ENCODE data around the gene FOXB1.

- no peak for TF ChIP-seq CTCF (IDR thresholded peaks at IDR 0.05)
- TF ChIP-seq POLR2AphosphoS5 (IDR thresholded peaks at IDR 0.05; ENCODE audit: low read depth, low read length) = no peak
- TF ChIP-seq REST (IDR thresholded peaks at IDR 0.05; ENCODE audit: insufficient read depth in 1 of 2, low read depth in 2 of 2, low read length in 1 of 2) = no peak
- TF ChIP-seq TCF7L2 (IDR thresholded peaks at IDR 0.05; ENCODE audit: low read depth, low read length) = no peak
Observed at GRCh38 chr15:60049948-60050347, 45.8 kb downstream of the FOXB1 start.

Data from Panc1 (cell line).